ENCODE data around the gene KCNC4. TPM values are rescaled to one million over a fixed set of nuclear protein-coding genes. Genes with fewer than 3 reads are reported as not detected.

KCNC4 gene
- total and polyA plus RNA-seq, 2 donors (not counting 1 experiment from before 2014, with no cell fraction given) = 0.66 to 0.76 TPM

- Histone ChIP-seq H3K4me1 (ENCODE audit: control insufficient read depth, extremely low read depth, insufficient read depth, low read length) (no peaks in the 10 kb centered on the region), H4K20me1 (ENCODE audit: control insufficient read depth, extremely low read depth, insufficient read depth, low read length) (no peaks in the 10 kb centered on the region), H2AFZ (ENCODE audit: low read length) (no peak overlapping the region), H3K4me2 (ENCODE audit: extremely low read depth, insufficient read depth, low read length) (no peak overlapping the region), H3K79me2 (ENCODE audit: control insufficient read depth, insufficient read depth, low read length) (no peaks in the 10 kb centered on the region), H3K9me3 (ENCODE audit: control insufficient read depth, insufficient read depth, low read depth, low read length) (no peaks in the 10 kb centered on the region), H3K4me3 (replicated peaks in 1 of 4; ENCODE audit: control extremely low read depth in 1 of 4, insufficient read depth in 1 of 4, low read depth in 3 of 4, low read length in 4 of 4) (no peak overlapping the region), H3K27ac (ENCODE audit: insufficient read depth, low read length) (no peak overlapping the region), H3K27me3 (ENCODE audit: control insufficient read depth, insufficient read depth, low read length) (peaks cover 2% of the 10 kb centered on the region), H3K9ac (ENCODE audit: insufficient read depth, low read length) (no peak overlapping the region), H3K36me3 (ENCODE audit: control insufficient read depth, insufficient read depth, low read length) (no peaks in the 10 kb centered on the region)
- DNase-seq (ENCODE audit: low read depth in 2 of 2) = no peak
- TF ChIP-seq CTCF (conservative IDR thresholded peaks at IDR 0.05 in 1 of 2, IDR thresholded peaks at IDR 0.05 in 1 of 2; ENCODE audit: low read depth in 1 of 2, low read length in 2 of 2) (no peak), EZH2 (IDR thresholded peaks at IDR 0.05; ENCODE audit: low read length, missing control alignments) (no peak)
These were observed 48.3 kb upstream of the KCNC4 start for GRCh38 chr1:110161849-110162248.

DNA sequence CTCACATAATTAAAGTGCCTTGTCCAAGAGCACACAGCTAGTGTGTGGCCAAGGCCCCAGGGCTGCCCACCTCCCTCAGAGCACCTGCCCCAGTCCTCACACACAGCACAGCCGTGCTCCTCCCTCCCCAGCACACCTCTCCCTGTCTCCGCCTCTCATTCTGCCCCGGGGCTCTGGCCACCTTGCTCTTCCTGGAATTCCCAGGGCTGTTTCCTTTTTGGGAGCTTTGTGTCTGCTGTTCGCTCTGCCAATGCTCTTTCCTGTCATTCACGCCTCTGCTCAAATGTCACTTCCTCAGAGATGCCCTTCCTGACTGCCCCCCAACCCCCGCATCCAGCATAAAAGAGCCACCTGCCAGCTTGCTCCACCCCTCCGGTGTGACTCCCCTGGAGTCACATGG lies 46.5 kb upstream of the KCNC4 start:
- no peak overlapping the region for H3K27ac ChIP-seq (ENCODE audit: insufficient read depth, low read length)
- no peak overlapping the region for H2AFZ ChIP-seq (ENCODE audit: low read length)
- no peak for TF ChIP-seq CTCF (conservative IDR thresholded peaks at IDR 0.05 in 1 of 2, IDR thresholded peaks at IDR 0.05 in 1 of 2; ENCODE audit: low read depth in 1 of 2, low read length in 2 of 2)
- TF ChIP-seq EZH2 (IDR thresholded peaks at IDR 0.05; ENCODE audit: low read length, missing control alignments) = no peak
- H3K27me3 ChIP-seq (ENCODE audit: control insufficient read depth, insufficient read depth, low read length) = peaks cover 5% of the 10 kb centered on the region
- no peak overlapping the region for H3K9ac ChIP-seq (ENCODE audit: insufficient read depth, low read length)
- no peaks in the 10 kb centered on the region for H3K79me2 ChIP-seq (ENCODE audit: control insufficient read depth, insufficient read depth, low read length)
- H3K36me3 ChIP-seq (ENCODE audit: control insufficient read depth, insufficient read depth, low read length) = no peaks in the 10 kb centered on the region
- no peak overlapping the region for H3K4me3 ChIP-seq (replicated peaks in 1 of 4; ENCODE audit: control extremely low read depth in 1 of 4, insufficient read depth in 1 of 4, low read depth in 3 of 4, low read length in 4 of 4)
- H4K20me1 ChIP-seq (ENCODE audit: control insufficient read depth, extremely low read depth, insufficient read depth, low read length) = no peaks in the 10 kb centered on the region
- no peak for DNase-seq (ENCODE audit: low read depth in 2 of 2)
- H3K4me2 ChIP-seq (ENCODE audit: extremely low read depth, insufficient read depth, low read length) = no peak overlapping the region
- H3K9me3 ChIP-seq (ENCODE audit: control insufficient read depth, insufficient read depth, low read depth, low read length) = no peaks in the 10 kb centered on the region
- no peaks in the 10 kb centered on the region for H3K4me1 ChIP-seq (ENCODE audit: control insufficient read depth, extremely low read depth, insufficient read depth, low read length)

GRCh38 chr1:110164725-110165350 lies 45.3 kb upstream of the KCNC4 start:
- Histone ChIP-seq H3K4me2 (ENCODE audit: extremely low read depth, insufficient read depth, low read length) (no peak overlapping the region), H4K20me1 (ENCODE audit: control insufficient read depth, extremely low read depth, insufficient read depth, low read length) (no peaks in the 10 kb centered on the region), H3K79me2 (ENCODE audit: control insufficient read depth, insufficient read depth, low read length) (no peaks in the 10 kb centered on the region), H3K36me3 (ENCODE audit: control insufficient read depth, insufficient read depth, low read length) (no peaks in the 10 kb centered on the region), H3K27ac (ENCODE audit: insufficient read depth, low read length) (no peak overlapping the region), H2AFZ (ENCODE audit: low read length) (no peak overlapping the region), H3K4me1 (ENCODE audit: control insufficient read depth, extremely low read depth, insufficient read depth, low read length) (no peaks in the 10 kb centered on the region), H3K27me3 (ENCODE audit: control insufficient read depth, insufficient read depth, low read length) (peaks cover 5% of the 10 kb centered on the region), H3K9ac (ENCODE audit: insufficient read depth, low read length) (no peak overlapping the region), H3K9me3 (ENCODE audit: control insufficient read depth, insufficient read depth, low read depth, low read length) (no peaks in the 10 kb centered on the region), H3K4me3 (replicated peaks in 1 of 4; ENCODE audit: control extremely low read depth in 1 of 4, insufficient read depth in 1 of 4, low read depth in 3 of 4, low read length in 4 of 4) (no peak overlapping the region)
- DNase-seq (ENCODE audit: low read depth in 2 of 2) = no peak
- TF ChIP-seq EZH2 (IDR thresholded peaks at IDR 0.05; ENCODE audit: low read length, missing control alignments) (no peak), CTCF (conservative IDR thresholded peaks at IDR 0.05 in 1 of 2, IDR thresholded peaks at IDR 0.05 in 1 of 2; ENCODE audit: low read depth in 1 of 2, low read length in 2 of 2) (no peak)
